Nephron progenitor cell (in vitro differentiated cells): ENCODE data around the gene DYNC1I1.

Experiments used
- DNase-seq: peaks from one replicate; pipeline ENCODE4 v3.0.0; 2021
- H3K27ac Mint-ChIP-seq: 2 replicates; pipeline ENCODE4 v1.8.0; 2021; ENCODE audit warnings: mild to moderate bottlenecking, moderate library complexity, mixed read lengths
- H3K27me3 Mint-ChIP-seq: 2 replicates; pipeline ENCODE4 v1.8.0; 2021; ENCODE audit warnings: mild to moderate bottlenecking, low read depth, mixed read lengths; ENCODE audit not compliant: poor library complexity
- H3K36me3 Mint-ChIP-seq: 2 replicates; pipeline ENCODE4 v1.8.0; 2021; ENCODE audit warnings: low read depth, mixed read lengths
- H3K4me1 Mint-ChIP-seq: 2 replicates; pipeline ENCODE4 v1.8.0; 2021; ENCODE audit warnings: mixed read lengths
- H3K4me3 Mint-ChIP-seq: 2 replicates; pipeline ENCODE4 v1.8.0; 2021; ENCODE audit warnings: mild to moderate bottlenecking, moderate library complexity, mixed read lengths
- H3K9me3 Mint-ChIP-seq: 2 replicates; pipeline ENCODE4 v1.8.0; 2021; ENCODE audit warnings: mild to moderate bottlenecking, moderate library complexity, mixed read lengths
- TF ChIP-seq, protein P1 (sequence below): fragments of 200-600 bp; sonication (generic); IDR thresholded peaks from 2 replicates; pipeline ENCODE4 v1.5.0; 2021; ENCODE audit warnings: antibody characterized with exemption

The DYNC1I1 gene

DNA sequence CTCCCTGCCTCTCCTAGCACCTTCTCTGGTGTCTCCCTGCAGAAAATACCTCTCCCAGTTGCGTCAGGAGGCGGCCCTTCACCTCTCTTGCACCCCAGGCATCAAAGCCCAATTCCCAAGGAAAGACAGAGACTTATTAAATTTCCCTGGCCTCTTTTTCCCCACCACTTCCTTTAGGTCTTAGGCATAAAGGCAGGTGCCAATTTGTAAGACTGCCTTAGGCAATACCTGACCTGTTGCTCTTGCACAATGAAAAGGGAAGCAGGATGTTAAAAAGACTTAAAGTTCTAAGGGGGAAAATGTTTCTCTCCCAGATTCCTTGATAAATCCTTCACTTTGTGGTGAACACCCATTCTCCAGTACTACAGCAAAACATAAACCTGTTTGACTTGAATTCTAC, 362.9 kb downstream of the DYNC1I1 start:
- Mint-ChIP-seq H3K27ac (no peak overlapping the region), H3K4me3 (no peak overlapping the region)
- TF ChIP-seq, protein P1, sequence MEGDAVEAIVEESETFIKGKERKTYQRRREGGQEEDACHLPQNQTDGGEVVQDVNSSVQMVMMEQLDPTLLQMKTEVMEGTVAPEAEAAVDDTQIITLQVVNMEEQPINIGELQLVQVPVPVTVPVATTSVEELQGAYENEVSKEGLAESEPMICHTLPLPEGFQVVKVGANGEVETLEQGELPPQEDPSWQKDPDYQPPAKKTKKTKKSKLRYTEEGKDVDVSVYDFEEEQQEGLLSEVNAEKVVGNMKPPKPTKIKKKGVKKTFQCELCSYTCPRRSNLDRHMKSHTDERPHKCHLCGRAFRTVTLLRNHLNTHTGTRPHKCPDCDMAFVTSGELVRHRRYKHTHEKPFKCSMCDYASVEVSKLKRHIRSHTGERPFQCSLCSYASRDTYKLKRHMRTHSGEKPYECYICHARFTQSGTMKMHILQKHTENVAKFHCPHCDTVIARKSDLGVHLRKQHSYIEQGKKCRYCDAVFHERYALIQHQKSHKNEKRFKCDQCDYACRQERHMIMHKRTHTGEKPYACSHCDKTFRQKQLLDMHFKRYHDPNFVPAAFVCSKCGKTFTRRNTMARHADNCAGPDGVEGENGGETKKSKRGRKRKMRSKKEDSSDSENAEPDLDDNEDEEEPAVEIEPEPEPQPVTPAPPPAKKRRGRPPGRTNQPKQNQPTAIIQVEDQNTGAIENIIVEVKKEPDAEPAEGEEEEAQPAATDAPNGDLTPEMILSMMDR = no peak

DNA sequence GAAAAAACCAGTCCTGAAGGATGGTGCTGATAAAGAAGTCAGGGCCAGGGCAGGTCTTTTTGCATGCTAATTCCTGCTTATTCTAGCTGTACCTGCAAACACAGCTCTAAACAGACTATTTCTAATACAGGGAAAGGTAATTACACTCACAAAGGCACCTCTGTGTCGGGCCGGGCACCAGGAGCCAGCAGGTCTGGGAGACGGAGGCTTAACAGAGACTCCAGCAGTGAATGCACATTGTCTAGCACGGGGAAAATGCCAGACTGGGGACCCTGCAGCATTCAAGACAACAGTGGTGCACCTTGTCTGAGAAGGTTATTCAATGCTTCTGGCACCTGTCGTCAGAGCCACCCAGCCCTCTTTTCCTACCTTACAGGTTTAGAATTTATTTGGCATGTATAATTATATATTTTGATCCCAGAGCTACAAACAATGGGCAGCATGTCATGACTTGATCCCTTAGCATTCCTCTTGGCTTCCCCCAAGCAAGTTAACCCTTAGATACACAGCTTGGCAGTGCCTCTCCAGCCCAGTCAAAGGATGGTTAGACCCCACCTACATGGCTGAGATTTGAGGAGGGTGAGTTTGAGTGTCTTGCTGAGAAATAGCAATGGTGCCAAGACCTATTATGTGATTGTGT, 364.4 kb downstream of the DYNC1I1 start:
- H3K27ac Mint-ChIP-seq = no peak overlapping the region
- TF ChIP-seq, protein P1 = no peak
- no peaks in the 10 kb centered on the region for H3K9me3 Mint-ChIP-seq
- no peak for DNase-seq
- H3K27me3 Mint-ChIP-seq = no peaks in the 10 kb centered on the region
- H3K4me1 Mint-ChIP-seq = no peaks in the 10 kb centered on the region
- no peak overlapping the region for H3K4me3 Mint-ChIP-seq
- H3K36me3 Mint-ChIP-seq = peaks cover 66% of the 10 kb centered on the region

More for the DNA sequence above, 362.9 kb downstream of the DYNC1I1 start:
- H3K36me3 Mint-ChIP-seq = peaks cover 57% of the 10 kb centered on the region
- no peaks in the 10 kb centered on the region for H3K9me3 Mint-ChIP-seq
- no peaks in the 10 kb centered on the region for H3K4me1 Mint-ChIP-seq
- no peak for DNase-seq
- H3K27me3 Mint-ChIP-seq = no peaks in the 10 kb centered on the region

DNA sequence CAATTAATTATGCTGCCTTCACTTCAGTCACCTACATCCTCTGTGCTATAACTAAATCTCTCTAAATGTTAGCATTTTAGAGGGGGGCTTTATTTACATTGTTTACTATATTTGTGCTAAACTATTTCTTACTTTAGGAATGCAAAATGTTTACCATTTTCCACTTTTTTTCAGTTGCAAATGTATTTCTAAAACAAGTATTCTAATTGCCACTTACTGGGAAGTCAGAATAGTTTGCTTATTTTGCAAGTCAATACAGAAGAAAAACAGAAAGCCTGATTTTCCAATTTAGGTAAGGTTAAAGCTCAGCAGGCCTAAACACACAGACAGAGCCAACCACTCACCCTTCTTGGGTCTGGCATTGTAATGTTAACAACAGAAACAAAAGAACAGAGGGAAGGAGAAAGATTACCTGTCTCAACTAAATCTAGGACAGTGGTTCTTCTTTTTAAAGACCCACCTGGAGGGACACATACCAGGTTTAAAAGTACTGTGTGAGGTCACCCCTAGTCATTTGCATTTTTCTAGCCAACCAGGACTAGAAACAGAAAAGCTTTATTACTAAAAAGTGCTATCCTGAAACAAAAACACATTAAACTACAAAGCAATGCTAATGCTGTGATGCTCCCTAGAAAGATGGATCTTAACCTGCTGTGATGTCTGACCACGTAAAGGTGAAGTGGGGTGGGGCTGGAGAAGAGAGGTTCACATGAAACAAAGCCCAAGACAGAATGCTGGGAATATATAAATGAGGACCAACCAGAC, 371.3 kb downstream of the DYNC1I1 start:
- no peaks in the 10 kb centered on the region for H3K9me3 Mint-ChIP-seq
- TF ChIP-seq, protein P1 = no peak
- H3K4me1 Mint-ChIP-seq = no peaks in the 10 kb centered on the region
- peaks cover 63% of the 10 kb centered on the region for H3K36me3 Mint-ChIP-seq
- H3K27ac Mint-ChIP-seq = no peak overlapping the region
- no peaks in the 10 kb centered on the region for H3K27me3 Mint-ChIP-seq
- no peak overlapping the region for H3K4me3 Mint-ChIP-seq
- DNase-seq = no peak

DNA sequence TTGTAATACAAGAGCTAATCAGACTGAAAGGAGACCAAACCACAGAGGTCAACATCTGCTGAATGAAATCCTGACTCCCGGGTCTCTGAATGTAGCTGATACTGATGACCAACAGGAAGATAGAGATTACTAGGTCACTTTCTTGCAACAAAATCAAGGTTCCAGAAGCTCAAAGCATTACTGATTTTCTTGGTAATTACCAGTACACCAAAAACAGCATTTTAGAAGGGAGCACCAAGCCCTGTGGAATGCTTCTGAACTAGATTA, 371.8 kb downstream of the DYNC1I1 start:
- Mint-ChIP-seq H3K4me1 (no peaks in the 10 kb centered on the region), H3K27me3 (no peaks in the 10 kb centered on the region), H3K4me3 (no peak overlapping the region), H3K36me3 (peaks cover 58% of the 10 kb centered on the region), H3K27ac (no peak overlapping the region), H3K9me3 (no peaks in the 10 kb centered on the region)
- no peak for DNase-seq
- TF ChIP-seq, protein P1 = no peak
